IgD-negative memory B cell (primary cell): ENCODE data around the gene MASP1. TPM values are rescaled to one million over a fixed set of nuclear protein-coding genes. Genes with fewer than 3 reads are reported as not detected.

Source experiments
- polyA plus RNA-seq: library from polyadenylated mRNA; unstranded; fragments of 300-500 nt; fragmentation: Illumina TruSeq; gene quantifications from one replicate; pipeline ENCODE4 v1.2.3, GENCODE V29; 2021

The MASP1 gene
- polyA plus RNA-seq, 1 donor from 2014 or later, result not detected

Other genes with a start within 250 kb of the MASP1 start
- gene RPL39L, start 152.2 kb downstream of the MASP1 start, polyA plus RNA-seq, result 15.0 TPM
- not detected for gene RTP1, start 94.3 kb downstream of the MASP1 start, polyA plus RNA-seq
- gene RTP4, start 76.6 kb upstream of the MASP1 start, polyA plus RNA-seq, result 5.9 TPM